Natural killer cell (primary cell): ENCODE data around the gene RHCE. TPM values are rescaled to one million over a fixed set of nuclear protein-coding genes. Genes with fewer than 3 reads are reported as not detected.
A peak's percentile ranks its signal among the peaks of the same experiment; 100 is the strongest.
"Not testable (repeated sequence)": the region's sequence is repeated elsewhere in the genome, so short reads cannot be mapped to it uniquely, and the experiment has no call there.

Experiments
- ATAC-seq, 3 donors: fragments of 150-1000 bp in 2 of 3; fragments of 200-7000 bp in 1 of 3; cut with Tn5 transposase; 1 replicate in 1 of 3; 2 replicates in 2 of 3; pipeline ENCODE4 v1.10.0; 2021; ENCODE audit warnings: mild to moderate bottlenecking in 2 of 3, moderate library complexity in 2 of 3
- DNase-seq, 2 donors: peaks; one replicate each; pipeline versions ENCODE4 v3.0.0 to v3.0.0-alpha.2; 2013 to 2021; ENCODE audit warnings: mixed read lengths in 1 of 2
- H3K27ac ChIP-seq: one replicate; pipeline ENCODE4 v1.5.1; 2013; ENCODE audit warnings: mild to moderate bottlenecking, low read length
- H3K27me3 ChIP-seq: one replicate; pipeline ENCODE4 v1.6.1; 2013; ENCODE audit warnings: low read length; ENCODE audit not compliant: control insufficient read depth, insufficient read depth
- H3K36me3 ChIP-seq: one replicate; pipeline ENCODE4 v1.6.1; 2013; ENCODE audit warnings: low read length; ENCODE audit not compliant: control insufficient read depth, insufficient read depth
- H3K4me1 ChIP-seq: one replicate; pipeline ENCODE4 v1.6.1; 2013; ENCODE audit warnings: low read length; ENCODE audit not compliant: control insufficient read depth, insufficient read depth
- H3K4me3 ChIP-seq: one replicate; pipeline ENCODE4 v1.5.1; 2013; ENCODE audit warnings: low read length
- H3K9me3 ChIP-seq: one replicate; pipeline ENCODE4 v1.6.1; 2013; ENCODE audit warnings: low read length; ENCODE audit not compliant: control insufficient read depth, insufficient read depth
- H3K27ac Mint-ChIP-seq, 2 donors: one replicate each; pipeline ENCODE4 v1.8.0; 2022; ENCODE audit warnings: mild to moderate bottlenecking in 2 of 2, mixed read lengths in 2 of 2, moderate library complexity in 1 of 2
- H3K27me3 Mint-ChIP-seq, 2 donors: one replicate each; pipeline ENCODE4 v1.8.0; 2022; ENCODE audit warnings: low read depth in 2 of 2, mixed read lengths in 2 of 2
- H3K36me3 Mint-ChIP-seq: one replicate; pipeline ENCODE4 v1.8.0; 2022; ENCODE audit warnings: mixed read lengths
- H3K4me1 Mint-ChIP-seq, 2 donors: one replicate each; pipeline ENCODE4 v1.8.0; 2022; ENCODE audit warnings: mixed read lengths in 2 of 2
- H3K4me3 Mint-ChIP-seq: one replicate; pipeline ENCODE4 v1.8.0; 2022; ENCODE audit warnings: mild to moderate bottlenecking, moderate library complexity, mixed read lengths
- H3K9me3 Mint-ChIP-seq, 2 donors: one replicate each; pipeline ENCODE4 v1.8.0; 2022; ENCODE audit warnings: mixed read lengths in 2 of 2
- WGBS: methylation state at CpG from one replicate; pipeline ENCODE4 v1.1.7; 2013; ENCODE audit warnings: missing lambda C conversion rate; ENCODE audit not compliant: insufficient coverage; 5-methylcytosine and 5-hydroxymethylcytosine counted together
- intact Hi-C: fragments of 100-400 bp; cut with micrococcal nuclease; formaldehyde crosslinking; loops from one replicate; pipeline ENCODE4 v1.14.2; 2022
- total RNA-seq, 4 donors: library from RNA; stranded (reverse); fragments of 120-200 nt in 1 of 4; gene quantifications; one replicate each; pipeline versions ENCODE4 v1.2.3 to v1.2.4, GENCODE V29; 2013 to 2022
- TF ChIP-seq, protein P1 (sequence below): fragments of 200-600 bp; IDR thresholded peaks from one replicate; pipeline ENCODE4 v1.8.0; 2022; ENCODE audit warnings: antibody characterized with exemption

RHCE gene
- not detected for total RNA-seq
- 0.23 TPM for total RNA-seq (2013)

DNA sequence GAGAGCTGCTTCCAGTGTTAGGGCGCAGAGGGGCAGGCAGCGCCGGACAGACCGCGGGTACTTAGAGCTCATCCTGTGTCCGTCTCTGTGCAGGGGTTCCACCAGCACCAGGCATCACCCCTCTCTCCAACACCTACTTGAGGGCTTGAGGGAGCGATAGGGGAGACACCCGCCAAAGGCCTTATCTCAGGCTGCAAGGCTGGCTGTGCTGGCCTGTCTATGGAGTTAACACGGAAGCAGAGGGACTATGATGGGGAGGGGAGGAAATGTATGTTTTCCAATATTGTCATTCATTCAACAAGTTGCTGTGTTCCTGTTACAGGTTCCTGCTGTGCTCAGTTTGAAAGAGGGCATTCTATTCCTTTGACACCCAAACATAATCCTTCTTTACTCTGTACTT is at the start of gene RHCE:
Gene RHCE, minus strand, starts transcription at position 111 of the 400 bp plus-strand sequence. Its CDS starts 39 bp downstream, at position 72.
- H3K4me1 Mint-ChIP-seq, H3K27ac ChIP-seq, H3K4me3 Mint-ChIP-seq, H3K27ac Mint-ChIP-seq, ATAC-seq, H3K4me3 ChIP-seq, DNase-seq, H3K36me3 ChIP-seq, H3K9me3 Mint-ChIP-seq, H3K4me1 ChIP-seq, H3K27me3 ChIP-seq, intact Hi-C loops, H3K9me3 ChIP-seq, H3K36me3 Mint-ChIP-seq: not testable (repeated sequence)
- no CpG with 5 or more reads among the region's 9 CpGs for WGBS
- H3K27me3 Mint-ChIP-seq: peaks cover 9 to 20% of the 10 kb centered on the region in 2 donors

DNA sequence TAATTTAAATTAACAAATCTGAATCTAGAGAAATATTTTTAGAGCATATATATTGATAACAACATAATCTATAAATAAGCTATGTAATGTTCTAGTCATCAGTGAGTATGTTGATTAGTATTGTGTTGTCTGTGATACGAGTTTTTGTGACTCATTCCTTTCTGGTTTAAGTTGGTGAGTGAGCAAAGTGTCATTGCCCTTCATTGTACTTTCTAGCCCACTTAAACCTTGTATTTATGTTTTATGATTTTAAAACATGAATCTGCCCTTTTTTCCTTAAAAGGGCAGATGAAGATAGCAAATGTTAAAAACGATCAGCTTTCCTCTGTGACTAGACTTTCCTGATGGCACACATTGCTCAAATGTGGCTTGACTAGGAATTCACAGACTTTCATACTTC is 48.6 kb upstream of the RHCE start:
- ATAC-seq (no peak), DNase-seq (no peak)
- Histone ChIP-seq H3K27me3 (no peaks in the 10 kb centered on the region), H3K4me1 (peaks cover 14% of the 10 kb centered on the region), H3K9me3 (no peaks in the 10 kb centered on the region), H3K4me3 (no peak overlapping the region), H3K36me3 (peaks cover 2% of the 10 kb centered on the region), H3K27ac (no peak overlapping the region)
- no peaks in the 10 kb centered on the region for H3K27me3 Mint-ChIP-seq
- H3K9me3 Mint-ChIP-seq: no peaks in the 10 kb centered on the region
- peaks cover 41 to 47% of the 10 kb centered on the region in 2 donors for H3K4me1 Mint-ChIP-seq
- WGBS: 94% methylated on average over 1 of the region's 2 CpGs
- no peaks in the 10 kb centered on the region for H3K36me3 Mint-ChIP-seq
- no peak overlapping the region for H3K4me3 Mint-ChIP-seq
- TF ChIP-seq, protein P1, sequence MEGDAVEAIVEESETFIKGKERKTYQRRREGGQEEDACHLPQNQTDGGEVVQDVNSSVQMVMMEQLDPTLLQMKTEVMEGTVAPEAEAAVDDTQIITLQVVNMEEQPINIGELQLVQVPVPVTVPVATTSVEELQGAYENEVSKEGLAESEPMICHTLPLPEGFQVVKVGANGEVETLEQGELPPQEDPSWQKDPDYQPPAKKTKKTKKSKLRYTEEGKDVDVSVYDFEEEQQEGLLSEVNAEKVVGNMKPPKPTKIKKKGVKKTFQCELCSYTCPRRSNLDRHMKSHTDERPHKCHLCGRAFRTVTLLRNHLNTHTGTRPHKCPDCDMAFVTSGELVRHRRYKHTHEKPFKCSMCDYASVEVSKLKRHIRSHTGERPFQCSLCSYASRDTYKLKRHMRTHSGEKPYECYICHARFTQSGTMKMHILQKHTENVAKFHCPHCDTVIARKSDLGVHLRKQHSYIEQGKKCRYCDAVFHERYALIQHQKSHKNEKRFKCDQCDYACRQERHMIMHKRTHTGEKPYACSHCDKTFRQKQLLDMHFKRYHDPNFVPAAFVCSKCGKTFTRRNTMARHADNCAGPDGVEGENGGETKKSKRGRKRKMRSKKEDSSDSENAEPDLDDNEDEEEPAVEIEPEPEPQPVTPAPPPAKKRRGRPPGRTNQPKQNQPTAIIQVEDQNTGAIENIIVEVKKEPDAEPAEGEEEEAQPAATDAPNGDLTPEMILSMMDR: no peak
- no peak overlapping the region for H3K27ac Mint-ChIP-seq
- intact Hi-C loops: no loop called here

- H3K27ac ChIP-seq: no peak overlapping the region
- H3K4me1 ChIP-seq: peaks cover 11% of the 10 kb centered on the region
- no peak for ATAC-seq
- no peak overlapping the region for H3K4me3 Mint-ChIP-seq
- H3K4me3 ChIP-seq: no peak overlapping the region
- H3K36me3 ChIP-seq: peaks cover 2% of the 10 kb centered on the region
- TF ChIP-seq, protein P1: no peak
- intact Hi-C loops: no loop called here
- no peaks in the 10 kb centered on the region for H3K9me3 Mint-ChIP-seq
- H3K27ac Mint-ChIP-seq: peak overlapping the region; percentile 49 to 70
- H3K27me3 Mint-ChIP-seq: no peaks in the 10 kb centered on the region
- H3K27me3 ChIP-seq: no peaks in the 10 kb centered on the region
- no peaks in the 10 kb centered on the region for H3K9me3 ChIP-seq
- peaks cover 29 to 36% of the 10 kb centered on the region in 2 donors for H3K4me1 Mint-ChIP-seq
- DNase-seq: no peak
- no peaks in the 10 kb centered on the region for H3K36me3 Mint-ChIP-seq
Observed at GRCh38 chr1:25468033-25468432, 47.4 kb upstream of the RHCE start.

DNA sequence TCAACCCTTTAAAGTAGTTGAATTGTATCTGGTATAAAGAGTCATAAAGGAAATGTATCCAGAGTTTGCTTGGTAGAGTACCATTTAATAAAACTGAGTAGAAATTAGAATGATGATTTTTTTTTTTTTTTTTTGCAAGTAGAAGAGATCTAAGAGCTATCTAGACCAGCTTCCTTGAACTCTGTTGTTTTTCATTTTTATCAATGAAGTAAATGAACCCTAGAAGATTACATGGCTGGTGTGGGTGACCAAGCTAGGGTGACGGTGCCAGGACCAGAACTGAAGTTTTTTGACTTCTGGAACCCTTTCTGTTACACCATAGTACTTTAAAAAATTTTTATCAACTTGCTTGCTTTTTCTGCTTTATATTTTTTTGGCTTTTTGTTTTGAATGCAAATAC is 47.0 kb upstream of the RHCE start:
- 75% methylated on average over 1 of the region's 1 CpG for whole genome bisulfite sequencing
- Mint-ChIP-seq H3K9me3 (no peaks in the 10 kb centered on the region), H3K36me3 (no peaks in the 10 kb centered on the region), H3K27ac (peak overlapping the region; percentile 49 to 70), H3K4me1 (peaks cover 27 to 33% of the 10 kb centered on the region in 2 donors), H3K4me3 (no peak overlapping the region), H3K27me3 (no peaks in the 10 kb centered on the region)
- TF ChIP-seq, protein P1: no peak
- no peak for DNase-seq
- no peak overlapping the region for H3K27ac ChIP-seq
- H3K4me3 ChIP-seq: no peak overlapping the region
- peak in 1 of 3 donors; percentile 12 for ATAC-seq
- H3K4me1 ChIP-seq: peaks cover 11% of the 10 kb centered on the region
- no peaks in the 10 kb centered on the region for H3K27me3 ChIP-seq
- no peaks in the 10 kb centered on the region for H3K9me3 ChIP-seq
- intact Hi-C loops: no loop called here
- peaks cover 2% of the 10 kb centered on the region for H3K36me3 ChIP-seq
